ENCODE results near the gene PTPN6.
A peak's percentile ranks its signal among the peaks of the same experiment; 100 is the strongest.

Gene PTPN6

GRCh38 chr12:6966351-6966750 is 15.2 kb downstream of the PTPN6 start:
- peaks cover 13% of the 10 kb centered on the region for H3F3A ChIP-seq (ENCODE audit: low read depth)

GRCh38 chr12:6967651-6968100 is 16.5 kb downstream of the PTPN6 start:
- H4K20me1 ChIP-seq (ENCODE audit: insufficient read depth, low read length, poor library complexity, severe bottlenecking): peaks cover 17% of the 10 kb centered on the region
- H3K36me3 ChIP-seq (ENCODE audit: insufficient read depth, low read length): peaks cover 27% of the 10 kb centered on the region; the same call in 1 of the 2 replicates
- peaks cover 56% of the 10 kb centered on the region for H3K79me2 ChIP-seq (ENCODE audit: insufficient read depth, low read length)
- H3K9me2 ChIP-seq (replicated peaks; ENCODE audit: low read depth, low read length): no peaks in the 10 kb centered on the region
- peak overlapping the region; percentile 99 for H3K4me2 ChIP-seq (ENCODE audit: low read depth, low read length, poor library complexity, severe bottlenecking)
- H3K9ac ChIP-seq (ENCODE audit: low read depth, low read length, poor library complexity, severe bottlenecking): no peak overlapping the region
- H3K4me1 ChIP-seq (ENCODE audit: insufficient read depth, low read length, poor library complexity, severe bottlenecking): peaks cover 34% of the 10 kb centered on the region
- no peak overlapping the region for H3K4me3 ChIP-seq (ENCODE audit: low read length, poor library complexity, severe bottlenecking)
- H2AFZ ChIP-seq (ENCODE audit: low read length): no peak overlapping the region
- H3K27me3 ChIP-seq (ENCODE audit: insufficient read depth, low read length, poor library complexity, severe bottlenecking): no peaks in the 10 kb centered on the region
- TF ChIP-seq CTCF (conservative IDR thresholded peaks at IDR 0.05; ENCODE audit: low read length) (no peak), EZH2phosphoT487 (IDR thresholded peaks at IDR 0.05; ENCODE audit: borderline replicate concordance) (no peak)
- H3F3A ChIP-seq (ENCODE audit: low read depth): peaks cover 13% of the 10 kb centered on the region
- no peaks in the 10 kb centered on the region for H3K9me3 ChIP-seq (ENCODE audit: insufficient read depth, low read depth, low read length)

More at GRCh38 chr12:6966351-6966750, 15.2 kb downstream of the PTPN6 start:
- Histone ChIP-seq H3K9me3 (ENCODE audit: insufficient read depth, low read depth, low read length) (no peaks in the 10 kb centered on the region), H3K4me2 (ENCODE audit: low read depth, low read length, poor library complexity, severe bottlenecking) (no peak overlapping the region), H4K20me1 (ENCODE audit: insufficient read depth, low read length, poor library complexity, severe bottlenecking) (peaks cover 17% of the 10 kb centered on the region), H2AFZ (ENCODE audit: low read length) (no peak overlapping the region), H3K27me3 (ENCODE audit: insufficient read depth, low read length, poor library complexity, severe bottlenecking) (no peaks in the 10 kb centered on the region), H3K9me2 (replicated peaks; ENCODE audit: low read depth, low read length) (no peaks in the 10 kb centered on the region), H3K4me3 (ENCODE audit: low read length, poor library complexity, severe bottlenecking) (no peak overlapping the region), H3K79me2 (ENCODE audit: insufficient read depth, low read length) (peaks cover 42% of the 10 kb centered on the region), H3K9ac (ENCODE audit: low read depth, low read length, poor library complexity, severe bottlenecking) (no peak overlapping the region), H3K4me1 (ENCODE audit: insufficient read depth, low read length, poor library complexity, severe bottlenecking) (peaks cover 32% of the 10 kb centered on the region), H3K36me3 (ENCODE audit: insufficient read depth, low read length) (peaks cover 30% of the 10 kb centered on the region; the same call in 1 of the 2 replicates)
- TF ChIP-seq EZH2phosphoT487 (IDR thresholded peaks at IDR 0.05; ENCODE audit: borderline replicate concordance): no peak
- TF ChIP-seq CTCF (conservative IDR thresholded peaks at IDR 0.05; ENCODE audit: low read length): no peak

GRCh38 chr12:6968426-6968825 is 17.3 kb downstream of the PTPN6 start:
- Histone ChIP-seq H3K9ac (ENCODE audit: low read depth, low read length, poor library complexity, severe bottlenecking) (peak overlapping the region; percentile 96), H3K27me3 (ENCODE audit: insufficient read depth, low read length, poor library complexity, severe bottlenecking) (no peaks in the 10 kb centered on the region), H3K4me2 (ENCODE audit: low read depth, low read length, poor library complexity, severe bottlenecking) (peak overlapping the region; percentile 99)

More at GRCh38 chr12:6968426-6968825, 17.3 kb downstream of the PTPN6 start:
- Histone ChIP-seq H3F3A (ENCODE audit: low read depth) (peaks cover 13% of the 10 kb centered on the region), H3K9me2 (replicated peaks; ENCODE audit: low read depth, low read length) (no peaks in the 10 kb centered on the region), H4K20me1 (ENCODE audit: insufficient read depth, low read length, poor library complexity, severe bottlenecking) (peaks cover 17% of the 10 kb centered on the region), H3K4me1 (ENCODE audit: insufficient read depth, low read length, poor library complexity, severe bottlenecking) (peaks cover 34% of the 10 kb centered on the region), H3K36me3 (ENCODE audit: insufficient read depth, low read length) (peaks cover 27% of the 10 kb centered on the region; the same call in 1 of the 2 replicates), H3K4me3 (ENCODE audit: low read length, poor library complexity, severe bottlenecking) (peak overlapping the region; percentile 89), H3K79me2 (ENCODE audit: insufficient read depth, low read length) (peaks cover 62% of the 10 kb centered on the region), H2AFZ (ENCODE audit: low read length) (no peak overlapping the region), H3K9me3 (ENCODE audit: insufficient read depth, low read depth, low read length) (no peaks in the 10 kb centered on the region)
- no peak for TF ChIP-seq EZH2phosphoT487 (IDR thresholded peaks at IDR 0.05; ENCODE audit: borderline replicate concordance)
- TF ChIP-seq CTCF (conservative IDR thresholded peaks at IDR 0.05; ENCODE audit: low read length): no peak

Data from Loucy (cell line).